ENCODE measurements around the gene FOXP1.

- TF ChIP-seq, protein P1, sequence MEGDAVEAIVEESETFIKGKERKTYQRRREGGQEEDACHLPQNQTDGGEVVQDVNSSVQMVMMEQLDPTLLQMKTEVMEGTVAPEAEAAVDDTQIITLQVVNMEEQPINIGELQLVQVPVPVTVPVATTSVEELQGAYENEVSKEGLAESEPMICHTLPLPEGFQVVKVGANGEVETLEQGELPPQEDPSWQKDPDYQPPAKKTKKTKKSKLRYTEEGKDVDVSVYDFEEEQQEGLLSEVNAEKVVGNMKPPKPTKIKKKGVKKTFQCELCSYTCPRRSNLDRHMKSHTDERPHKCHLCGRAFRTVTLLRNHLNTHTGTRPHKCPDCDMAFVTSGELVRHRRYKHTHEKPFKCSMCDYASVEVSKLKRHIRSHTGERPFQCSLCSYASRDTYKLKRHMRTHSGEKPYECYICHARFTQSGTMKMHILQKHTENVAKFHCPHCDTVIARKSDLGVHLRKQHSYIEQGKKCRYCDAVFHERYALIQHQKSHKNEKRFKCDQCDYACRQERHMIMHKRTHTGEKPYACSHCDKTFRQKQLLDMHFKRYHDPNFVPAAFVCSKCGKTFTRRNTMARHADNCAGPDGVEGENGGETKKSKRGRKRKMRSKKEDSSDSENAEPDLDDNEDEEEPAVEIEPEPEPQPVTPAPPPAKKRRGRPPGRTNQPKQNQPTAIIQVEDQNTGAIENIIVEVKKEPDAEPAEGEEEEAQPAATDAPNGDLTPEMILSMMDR (IDR thresholded peaks at IDR 0.05; ENCODE audit: low read length) = no peak
- TF ChIP-seq EZH2 (IDR thresholded peaks at IDR 0.05; ENCODE audit: borderline replicate concordance, low read length) = no peak
Observed at GRCh38 chr3:71134521-71134920, 449.0 kb downstream of the FOXP1 start.
